ENCODE data around the gene JOSD1.

DNA sequence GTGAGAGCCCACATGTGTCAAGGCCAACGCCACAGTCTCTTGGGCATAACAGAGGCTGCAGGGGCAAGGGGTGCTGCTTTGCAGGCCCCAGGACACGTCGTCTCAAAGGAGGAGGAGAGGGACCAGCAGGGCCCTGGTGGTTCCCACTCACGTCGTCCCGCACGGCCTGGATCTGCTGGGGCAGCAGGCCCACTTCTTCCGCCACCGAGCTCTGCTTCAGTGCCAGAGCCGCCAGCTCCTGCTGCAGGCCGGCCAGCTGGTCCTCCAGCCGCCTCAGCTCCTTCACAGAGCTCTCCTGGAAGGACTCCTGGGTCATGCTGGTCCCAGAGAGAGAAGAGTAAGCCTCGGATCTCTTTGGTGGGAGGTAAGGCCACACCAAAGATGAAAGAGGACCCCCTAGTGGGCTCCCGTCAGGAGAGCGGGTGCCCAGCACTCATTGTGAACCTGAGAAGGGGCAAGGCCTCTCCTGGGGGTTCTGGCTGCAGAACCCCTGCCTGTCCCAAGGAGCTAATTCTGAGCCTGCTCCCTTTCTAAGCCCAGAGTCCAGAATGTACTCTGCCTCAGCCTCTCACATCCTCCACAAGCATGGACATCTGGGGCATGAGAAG is 39.5 kb upstream of the JOSD1 start:
- TF ChIP-seq NFRKB (IDR thresholded peaks at IDR 0.05) (no peak), BHLHE40 (IDR thresholded peaks at IDR 0.05; ENCODE audit: borderline replicate concordance) (no peak), FOXM1 (IDR thresholded peaks at IDR 0.05; ENCODE audit: borderline replicate concordance) (no peak), TARDBP (IDR thresholded peaks at IDR 0.05) (no peak), SP1 (IDR thresholded peaks at IDR 0.05) (no peak), SUZ12 (IDR thresholded peaks at IDR 0.05) (no peak), FOXA1 (IDR thresholded peaks at IDR 0.05) (no peak), ZNF384 (IDR thresholded peaks at IDR 0.05) (no peak), HDGF (IDR thresholded peaks at IDR 0.05; ENCODE audit: borderline replicate concordance) (no peak), ELF4 (IDR thresholded peaks at IDR 0.05) (no peak)
- TF ChIP-seq, protein P1, sequence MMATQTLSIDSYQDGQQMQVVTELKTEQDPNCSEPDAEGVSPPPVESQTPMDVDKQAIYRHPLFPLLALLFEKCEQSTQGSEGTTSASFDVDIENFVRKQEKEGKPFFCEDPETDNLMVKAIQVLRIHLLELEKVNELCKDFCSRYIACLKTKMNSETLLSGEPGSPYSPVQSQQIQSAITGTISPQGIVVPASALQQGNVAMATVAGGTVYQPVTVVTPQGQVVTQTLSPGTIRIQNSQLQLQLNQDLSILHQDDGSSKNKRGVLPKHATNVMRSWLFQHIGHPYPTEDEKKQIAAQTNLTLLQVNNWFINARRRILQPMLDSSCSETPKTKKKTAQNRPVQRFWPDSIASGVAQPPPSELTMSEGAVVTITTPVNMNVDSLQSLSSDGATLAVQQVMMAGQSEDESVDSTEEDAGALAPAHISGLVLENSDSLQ (IDR thresholded peaks at IDR 0.05): no peak

All from HEK293T (cell line).